PC-3 (cell line): Measurements from ENCODE around the gene TC2N.

ENCODE experiments used
- CTCF ChIP-seq: fragments of 300-600 bp; sonication (generic); conservative IDR thresholded peaks from 2 replicates; pipeline ENCODE4 v1.5.1; 2017; ENCODE audit warnings: antibody characterized with exemption, low read depth, mild to moderate bottlenecking, low read length
- EZH2 ChIP-seq: fragments of 300-600 bp; sonication (generic); IDR thresholded peaks from one replicate; pipeline ENCODE4 v1.6.1; 2017; ENCODE audit warnings: antibody characterized with exemption, mild to moderate bottlenecking, low read length; ENCODE audit not compliant: unreplicated experiment

DNA sequence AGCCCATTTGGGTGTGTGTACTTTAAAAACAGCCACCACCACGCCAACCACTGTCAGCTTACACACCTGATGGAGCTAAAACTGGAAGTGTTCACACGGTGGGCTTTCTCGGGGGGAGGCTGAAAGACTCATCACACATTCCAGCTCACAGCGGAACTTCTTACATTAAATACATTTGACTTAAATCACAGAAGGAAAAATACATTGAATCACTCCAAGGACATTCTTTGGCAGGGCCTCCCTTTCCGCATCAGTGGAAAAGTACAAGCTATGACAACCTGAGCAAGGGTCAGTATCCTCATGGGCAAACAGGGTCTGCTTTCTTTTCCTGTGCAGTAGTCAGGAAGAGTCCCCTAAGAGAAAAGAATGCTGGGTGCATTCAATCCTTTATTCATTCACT lies 31.0 kb upstream of the TC2N start:
- no peak for TF ChIP-seq EZH2
- no peak for TF ChIP-seq CTCF
